Vagina (tissue), 2 donors: ENCODE measurements around the gene AQP12A.

Experiments used
- CTCF ChIP-seq, 3 experiments: fragments of 450-650 bp in 2 of 3; fragments of 200-600 bp in 1 of 3; sonication (generic) in 1 of 3; IDR thresholded peaks; one replicate each; pipeline ENCODE4 v1.5.1; 2017 to 2019; ENCODE audit warnings: antibody characterized with exemption in 3 of 3, mild to moderate bottlenecking in 2 of 3, moderate library complexity in 2 of 3
- POLR2A ChIP-seq, 2 donors: fragments of 450-650 bp; IDR thresholded peaks; one replicate each; pipeline ENCODE4 v1.6.1; 2017; ENCODE audit warnings: antibody characterized with exemption in 2 of 2, mild to moderate bottlenecking in 2 of 2, moderate library complexity in 2 of 2
- POLR2AphosphoS5 ChIP-seq, 2 donors: sonication (generic); formaldehyde crosslinking; IDR thresholded peaks; one replicate each; pipeline ENCODE4 v1.9.0; 2017; ENCODE audit warnings: antibody characterized with exemption in 2 of 2, mild to moderate bottlenecking in 2 of 2, low read depth in 1 of 2; ENCODE audit not compliant: insufficient read depth in 1 of 2

GRCh38 chr2:240720686-240721595 lies 29.3 kb downstream of the AQP12A start:
- no peak for TF ChIP-seq CTCF (IDR thresholded peaks at IDR 0.05)
- no peak for TF ChIP-seq POLR2A (IDR thresholded peaks at IDR 0.05)
- no peak for TF ChIP-seq POLR2AphosphoS5 (IDR thresholded peaks at IDR 0.05; ENCODE audit: insufficient read depth in 1 of 2, low read depth in 1 of 2)
